ENCODE results near the gene MYL6B. TPM values are rescaled to one million over a fixed set of nuclear protein-coding genes. Genes with fewer than 3 reads are reported as not detected.

Gene MYL6B
- total and polyA plus RNA-seq, 9 donors, result 32.8 to 99.2 (median 73.4) TPM

- peak within 1 kb of the TSS; percentile 94 for H3K4me3 ChIP-seq
- TF ChIP-seq POLR2A (IDR thresholded peaks at IDR 0.05) (peak; percentile 82), EP300 (IDR thresholded peaks at IDR 0.05) (peak; percentile 76), CTCF (IDR thresholded peaks at IDR 0.05) (no peak)
- H3K9me3 ChIP-seq, result no peaks in the 10 kb centered on the region
- H3K4me1 ChIP-seq (ENCODE audit: insufficient read depth), result peaks cover 4% of the 10 kb centered on the region
- H3K27me3 ChIP-seq, result no peaks in the 10 kb centered on the region
- intact Hi-C loops (cut with DNase I), result no loop called here
- 0 to 1% (median 0%) methylated on average over 60 of the region's 60 CpGs for WGBS, 3 donors
- peak; percentile 96 to 98 (median 97) for DNase-seq
- H3K27ac ChIP-seq, result peak within 1 kb of the TSS; percentile 39 to 76
- H3K36me3 ChIP-seq, result no peaks in the 10 kb centered on the region
Observed at GRCh38 chr12:56104109-56104814, 48.1 kb upstream of the MYL6B start, which contains the start of gene PA2G4. TSS of gene PA2G4 (plus strand) at chr12:56104559. CDS start at chr12:56104738, 179 bp downstream.

- intact Hi-C loops (cut with DNase I), result no loop called here
- WGBS, 3 donors, result 0 to 1% (median 0%) methylated on average over 40 of the region's 40 CpGs
- no peaks in the 10 kb centered on the region for H3K9me3 ChIP-seq
- peak overlapping the region; percentile 94 for H3K4me3 ChIP-seq
- peak in 1 of 5 donors; percentile 38 for DNase-seq
- TF ChIP-seq EP300 (IDR thresholded peaks at IDR 0.05) (no peak), POLR2A (IDR thresholded peaks at IDR 0.05) (no peak), CTCF (IDR thresholded peaks at IDR 0.05) (no peak)
- H3K4me1 ChIP-seq (ENCODE audit: insufficient read depth), result peaks cover 4% of the 10 kb centered on the region
- peak overlapping the region; percentile 39 to 76 for H3K27ac ChIP-seq
- no peaks in the 10 kb centered on the region for H3K27me3 ChIP-seq
- no peaks in the 10 kb centered on the region for H3K36me3 ChIP-seq
Observed at GRCh38 chr12:56104815-56105608, 47.4 kb upstream of the MYL6B start.

- intact Hi-C loops (cut with DNase I), result no loop called here
- WGBS, 3 donors, result 22 to 28% (median 23%) methylated on average over 2 of the region's 2 CpGs
- Histone ChIP-seq H3K9me3 (no peaks in the 10 kb centered on the region), H3K4me3 (peak overlapping the region; percentile 94), H3K36me3 (no peaks in the 10 kb centered on the region), H3K27ac (no peak overlapping the region), H3K27me3 (no peaks in the 10 kb centered on the region), H3K4me1 (ENCODE audit: insufficient read depth) (peaks cover 4% of the 10 kb centered on the region)
- no peak for TF ChIP-seq POLR2A (IDR thresholded peaks at IDR 0.05)
- TF ChIP-seq EP300 (IDR thresholded peaks at IDR 0.05), result no peak
- TF ChIP-seq CTCF (IDR thresholded peaks at IDR 0.05), result no peak
- DNase-seq, result no peak
Observed at GRCh38 chr12:56105609-56105902, 46.8 kb upstream of the MYL6B start.

- intact Hi-C loops (cut with DNase I), result no loop called here
- WGBS, 3 donors, result 91 to 97% (median 91%) methylated on average over 3 of the region's 3 CpGs
- H3K4me1 ChIP-seq (ENCODE audit: insufficient read depth), result peaks cover 4% of the 10 kb centered on the region
Observed at GRCh38 chr12:56107242-56107641, 45.1 kb upstream of the MYL6B start.

More at GRCh38 chr12:56107242-56107641, 45.1 kb upstream of the MYL6B start:
- Histone ChIP-seq H3K36me3 (no peaks in the 10 kb centered on the region), H3K27ac (no peak overlapping the region), H3K4me3 (no peak overlapping the region), H3K9me3 (no peaks in the 10 kb centered on the region), H3K27me3 (no peaks in the 10 kb centered on the region)
- no peak for DNase-seq
- no peak for TF ChIP-seq EP300 (IDR thresholded peaks at IDR 0.05)
- no peak for TF ChIP-seq POLR2A (IDR thresholded peaks at IDR 0.05)
- no peak for TF ChIP-seq CTCF (IDR thresholded peaks at IDR 0.05)
